K562 (cell line): ENCODE measurements around the gene GRIP1. TPM values are rescaled to one million over a fixed set of nuclear protein-coding genes. Genes with fewer than 3 reads are reported as not detected.

ENCODE experiments used
- ATAC-seq: fragments of 200-7000 bp; cut with Tn5 transposase; 3 replicates; pipeline ENCODE4 v1.9.1; 2020; ENCODE audit warnings: moderate library complexity
- BruUV-seq: library from RNA; stranded (reverse); fragments of 400-500 nt; replicated peaks from 2 replicates; lab custom pipeline; 2021; lab: Mats Ljungman, UMichigan
- CTCF ChIA-PET: fragments of 300-600 bp; formaldehyde crosslinking; extraction: SDS; loops from one replicate; lab custom pipeline; 2021; ENCODE audit warnings: low intra/inter-chr PET ratio; lab: Yijun Ruan, JAX
- POLR2A ChIA-PET: fragments of 300-600, 350-650 bp; sonication (Branson Sonifier 250); formaldehyde crosslinking; extraction: SDS; loops from one replicate; lab custom pipeline; 2021; ENCODE audit warnings: antibody characterized with exemption, inconsistent platforms; lab: Yijun Ruan, JAX
- DNase-seq, 4 experiments: peaks; one replicate each; pipeline versions ENCODE4 v3.0.0 to v3.0.0-alpha.2; 2011 to 2018; ENCODE audit warnings: low spot score in 3 of 4, mixed read lengths in 3 of 4; ENCODE audit errors: extremely low read depth in 1 of 4
- FAIRE-seq: peaks from 2 replicates; lab custom pipeline; 2011; peaks lifted over from hg19 to GRCh38; lab: Jason Lieb, UNC
- H2AFZ ChIP-seq: 2 replicates; pipeline ENCODE4 v1.6.0; 2011; ENCODE audit warnings: low read depth, low read length, control low read depth, inconsistent platforms
- H3K27ac ChIP-seq: fragments of 200-600 bp; 3 replicates; pipeline ENCODE4 v1.8.0; 2011; ENCODE audit warnings: low read depth, mild to moderate bottlenecking, control low read depth, inconsistent platforms, low read length, moderate library complexity, mixed read lengths; ENCODE audit errors: extremely low read depth
- H3K27me3 ChIP-seq, 2 experiments: fragments of 300-600 bp in 1 of 2; 2 replicates in 1 of 2; 3 replicates in 1 of 2; pipeline versions ENCODE4 v1.6.0 to v1.8.0; 2011; ENCODE audit warnings: inconsistent platforms in 2 of 2, low read length in 2 of 2, mild to moderate bottlenecking in 1 of 2, mixed read lengths in 1 of 2, moderate library complexity in 1 of 2; ENCODE audit not compliant: control insufficient read depth in 2 of 2, insufficient read depth in 2 of 2
- H3K36me3 ChIP-seq: fragments of 300-600 bp; 3 replicates; pipeline ENCODE4 v1.8.0; 2011; ENCODE audit warnings: mild to moderate bottlenecking, low read length, inconsistent platforms; ENCODE audit not compliant: control insufficient read depth, insufficient read depth
- H3K4me1 ChIP-seq, 2 experiments: fragments of 200-600 bp in 1 of 2; replicated peaks in 1 of 2; 2 replicates in 1 of 2; 3 replicates in 1 of 2; pipeline versions ENCODE4 v1.5.1 to v1.8.0; 2011; ENCODE audit warnings: inconsistent platforms in 2 of 2, low read length in 2 of 2, mild to moderate bottlenecking in 1 of 2, mixed read lengths in 1 of 2, moderate library complexity in 1 of 2; ENCODE audit not compliant: control insufficient read depth in 2 of 2, insufficient read depth in 2 of 2
- H3K4me2 ChIP-seq: 2 replicates; pipeline ENCODE4 v1.6.1; 2011; ENCODE audit warnings: low read length, control low read depth, inconsistent platforms, mixed read lengths; ENCODE audit not compliant: insufficient read depth
- H3K4me3 ChIP-seq: fragments of 200-600 bp; sonication (generic), shearing (Covaris generic); 2 replicates; pipeline ENCODE4 v1.5.1; 2016; ENCODE audit warnings: control low read depth, inconsistent platforms
- H3K79me2 ChIP-seq: fragments of 200-600 bp; 3 replicates; pipeline ENCODE4 v1.8.0; 2011; ENCODE audit warnings: low read length, inconsistent platforms; ENCODE audit not compliant: control insufficient read depth, insufficient read depth
- H3K9ac ChIP-seq, 2 experiments: 2 replicates each; pipeline versions ENCODE4 v1.6.0 to v1.6.1; 2011; ENCODE audit warnings: low read depth in 2 of 2, low read length in 2 of 2, control low read depth in 1 of 2, inconsistent platforms in 1 of 2, mild to moderate bottlenecking in 1 of 2, mixed read lengths in 1 of 2; ENCODE audit not compliant: insufficient read depth in 1 of 2
- H3K9me1 ChIP-seq: one replicate; pipeline ENCODE4 v1.6.0; 2011; ENCODE audit warnings: inconsistent platforms, mild to moderate bottlenecking, low read length, moderate library complexity; ENCODE audit not compliant: control insufficient read depth, insufficient read depth
- H3K9me3 ChIP-seq: replicated peaks from 2 replicates; pipeline ENCODE4 v1.5.1; 2011; ENCODE audit warnings: low read depth, low read length, inconsistent platforms; ENCODE audit not compliant: control insufficient read depth, insufficient read depth
- H4K20me1 ChIP-seq: replicated peaks from 2 replicates; pipeline ENCODE4 v1.6.1; 2011; ENCODE audit warnings: low read length, inconsistent platforms, mixed read lengths; ENCODE audit not compliant: control insufficient read depth, insufficient read depth
- ARID1B ChIP-seq: fragments of 450-650 bp; IDR thresholded peaks from 2 replicates; pipeline ENCODE4 v1.6.1; 2016; ENCODE audit warnings: antibody characterized with exemption, mild to moderate bottlenecking, inconsistent platforms
- BCOR ChIP-seq: fragments of 450-650 bp; IDR thresholded peaks from 2 replicates; pipeline ENCODE4 v1.6.1; 2016
- BMI1 ChIP-seq: fragments of 150-350 bp; IDR thresholded peaks from 2 replicates; pipeline ENCODE4 v1.6.1; 2014; ENCODE audit warnings: low read length
- CBX3 ChIP-seq, 2 experiments: IDR thresholded peaks; 1 replicate in 1 of 2; 2 replicates in 1 of 2; pipeline ENCODE4 v1.6.1; 2012; ENCODE audit warnings: inconsistent platforms in 2 of 2, low read length in 2 of 2, borderline replicate concordance in 1 of 2, control low read depth in 1 of 2
- CEBPB ChIP-seq: fragments of 450-650 bp; IDR thresholded peaks from 2 replicates; pipeline ENCODE4 v1.6.1; 2016; ENCODE audit warnings: missing genetic modification characterization, missing compliant biosample characterization
- CREM ChIP-seq: IDR thresholded peaks from 2 replicates; pipeline ENCODE4 v1.6.1; 2014; ENCODE audit warnings: antibody characterized with exemption, low read depth
- HMGXB4 ChIP-seq: sonication (generic); formaldehyde crosslinking; IDR thresholded peaks from 2 replicates; pipeline ENCODE4 v1.8.1; 2023; ENCODE audit warnings: mild to moderate bottlenecking, missing genetic modification reagents
- KHSRP ChIP-seq: fragments of 450-650 bp; IDR thresholded peaks from 2 replicates; pipeline ENCODE4 v1.6.1; 2017
- KLF16 ChIP-seq: IDR thresholded peaks from 2 replicates; pipeline ENCODE4 v1.6.1; 2016; ENCODE audit warnings: antibody characterized with exemption
- PPARD ChIP-seq: fragments of 250-450 bp; sonication (Bioruptor Pico); IDR thresholded peaks from 2 replicates; pipeline ENCODE4 v1.8.0; 2022; ENCODE audit warnings: inconsistent platforms, mild to moderate bottlenecking, moderate library complexity
- ZBTB1 ChIP-seq: sonication (generic); formaldehyde crosslinking; IDR thresholded peaks from 2 replicates; pipeline ENCODE4 v1.8.1; 2023; ENCODE audit warnings: missing genetic modification reagents, low read depth, mild to moderate bottlenecking, borderline replicate concordance
- ZNF407 ChIP-seq: fragments of 450-650 bp; IDR thresholded peaks from 2 replicates; pipeline ENCODE4 v1.6.1; 2016; ENCODE audit warnings: low read depth
- ZNF444 ChIP-seq: fragments of 250-450 bp; sonication (Bioruptor Pico); IDR thresholded peaks from 2 replicates; pipeline ENCODE4 v1.4.0; 2020; ENCODE audit warnings: mild to moderate bottlenecking, moderate library complexity
- ZNF583 ChIP-seq: fragments of 250-450 bp; sonication (Bioruptor Pico); IDR thresholded peaks from 2 replicates; pipeline ENCODE4 v1.4.0; 2020
- WGBS: fragments of 100-300 bp; shearing (Covaris generic); methylation state at CpG from one replicate; pipeline ENCODE4 v1.1.6; 2016; ENCODE audit warnings: low coverage, mixed read lengths; ENCODE audit not compliant: insufficient coverage; ENCODE audit errors: missing lambda C conversion rate; 5-methylcytosine and 5-hydroxymethylcytosine counted together
- in situ Hi-C: fragments of 300-500 bp; cut with MboI; formaldehyde crosslinking; loops from 4 replicates; pipeline ENCODE4 v1.15.0; 2018; ENCODE audit warnings: inconsistent platforms, mixed read lengths
- intact Hi-C: fragments of 100-400 bp; cut with micrococcal nuclease; formaldehyde crosslinking; loops from 2 replicates; pipeline ENCODE4 v1.14.2; 2022
- polyA plus RNA-seq, 8 experiments: library from polyadenylated mRNA; depleted of rRNA in 4 of 8; stranded (reverse) in 5 of 8; unstranded in 3 of 8; fragments of >200 nt; fragmentation: Nextera tagmentation in 2 of 8; fragmentation: Illumina TruSeq in 1 of 8; extraction: Ambion mirVana in 2 of 8; extraction: Trizol in 1 of 8; gene quantifications; 2 replicates each; pipeline versions ENCODE4 v1.2.1 to v1.2.3, GENCODE V29; 2011 to 2014; ENCODE audit warnings: inconsistent platforms in 1 of 8, missing spikeins in 1 of 8
- total RNA-seq, 7 experiments: library from RNA; depleted of rRNA in 6 of 7; stranded (reverse); fragments of >200 nt in 6 of 7; fragmentation: Illumina TruSeq in 2 of 7; extraction: Trizol in 2 of 7; gene quantifications; 2 replicates each; pipeline versions ENCODE4 v1.2.1 to v1.2.3, GENCODE V29; 2011 to 2021; ENCODE audit warnings: low replicate concordance in 1 of 7

The GRIP1 gene
- total and polyA plus RNA-seq, 9 of the 15 experiments (the other 6 are each of a cell fraction or from before 2014, with no cell fraction given) = 0.28 to 1.2 (median 0.45) TPM

- no peak for TF ChIP-seq HMGXB4
- TF ChIP-seq BCOR = no peak
- no peak for TF ChIP-seq ARID1B
- TF ChIP-seq KHSRP = no peak
- no peak for TF ChIP-seq CREM
Observed at GRCh38 chr12:66392266-66392915, 286.5 kb downstream of the GRIP1 start (continued).

DNA sequence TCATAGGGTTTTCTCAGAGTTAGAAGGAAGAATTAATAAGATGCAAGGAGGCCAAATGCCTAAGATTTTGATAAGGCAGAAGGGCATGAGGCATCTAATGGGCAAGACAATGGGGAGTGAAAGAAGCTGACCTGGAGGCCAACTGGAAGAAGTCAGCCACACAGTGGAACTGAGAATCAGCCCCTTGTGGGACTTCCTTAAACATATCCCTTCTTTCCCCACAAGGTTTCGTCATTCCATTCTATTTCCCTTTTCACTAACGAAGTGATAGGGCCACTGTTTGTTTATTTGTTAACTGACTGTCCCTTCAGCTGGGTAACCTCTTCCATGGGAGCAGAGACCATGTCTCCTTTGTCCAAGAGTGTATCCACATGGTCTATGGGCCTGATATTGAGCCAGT lies 290.4 kb downstream of the GRIP1 start:
- Histone ChIP-seq H3K36me3 (no peaks in the 10 kb centered on the region), H3K79me2 (no peaks in the 10 kb centered on the region), H2AFZ (no peak overlapping the region), H3K9me1 (no peaks in the 10 kb centered on the region), H3K27me3 (peaks cover 3 to 7% of the 10 kb centered on the region in 2 experiments; a peak in 3 of 5 replicates), H4K20me1 (no peaks in the 10 kb centered on the region), H3K27ac (no peak overlapping the region), H3K9ac (no peak overlapping the region), H3K4me2 (no peak overlapping the region), H3K4me3 (no peak overlapping the region), H3K9me3 (no peaks in the 10 kb centered on the region), H3K4me1 (no peaks in the 10 kb centered on the region)
- ChIA-PET CTCF (no interaction called here), POLR2A (interaction anchor here (0.7 kb wide), 1 partner anchor 16 kb away, joined by 3 read pairs; no protein-coding TSS in a partner anchor)
- intact Hi-C loops (no loop called here), in situ Hi-C loops (no loop called here)
- ATAC-seq (no peak), FAIRE-seq (no peak), DNase-seq (no peak)
- no TSS peak for BruUV-seq
- WGBS = 0% methylated on average over 2 of the region's 2 CpGs
- no peak for TF ChIP-seq ZBTB1 (CRISPR knock-in tag)
- TF ChIP-seq KLF16 = no peak
- TF ChIP-seq BMI1 = no peak
- no peak for TF ChIP-seq ZNF583 (CRISPR knock-in tag)
- TF ChIP-seq PPARD (CRISPR knock-in tag) = no peak
- TF ChIP-seq ZNF407 = no peak
- no peak for TF ChIP-seq CEBPB
- TF ChIP-seq ZNF444 (CRISPR knock-in tag) = no peak
- no peak for TF ChIP-seq CBX3 (IDR thresholded peaks at IDR 0.05; ENCODE audit: borderline replicate concordance in 1 of 2, low read length in 2 of 2)
